GM12872 (cell line): ENCODE measurements around the gene AIF1.

ENCODE experiments used
- CTCF ChIP-seq: IDR thresholded peaks from 3 replicates; pipeline ENCODE4 v1.5.1; 2011; ENCODE audit warnings: low read depth, mild to moderate bottlenecking, low read length, moderate library complexity; ENCODE audit not compliant: insufficient read depth

Gene AIF1

GRCh38 chr6:31662124-31662723 lies 47.2 kb downstream of the AIF1 start:
- no peak for TF ChIP-seq CTCF

- no peak for TF ChIP-seq CTCF
Observed at GRCh38 chr6:31663126-31663960, 48.3 kb downstream of the AIF1 start.

GRCh38 chr6:31663961-31664789 lies 49.1 kb downstream of the AIF1 start:
- no peak for TF ChIP-seq CTCF

GRCh38 chr6:31664790-31665500 lies 49.9 kb downstream of the AIF1 start, which contains the start of gene GPANK1:
Gene GPANK1 (minus strand): TSS chr6:31664997. CDS start chr6:31664478, 519 bp downstream.
- no peak for TF ChIP-seq CTCF

GRCh38 chr6:31665501-31666336 lies 50.7 kb downstream of the AIF1 start, which contains the start of gene CSNK2B:
Gene CSNK2B (plus strand): TSS chr6:31666080. CDS start chr6:31666832, 752 bp downstream.
- TF ChIP-seq CTCF = no peak

- no peak for TF ChIP-seq CTCF
Observed at GRCh38 chr6:31666337-31666965, 51.4 kb downstream of the AIF1 start.
